NCI-H2227 (cell line): ENCODE data around the gene B4GALT2.

Experiments
- DNase-seq: peaks from one replicate; lab custom pipeline; 2025; ENCODE audit not compliant: unreplicated experiment; lab: John Stamatoyannopoulos, UW

Gene B4GALT2

DNA sequence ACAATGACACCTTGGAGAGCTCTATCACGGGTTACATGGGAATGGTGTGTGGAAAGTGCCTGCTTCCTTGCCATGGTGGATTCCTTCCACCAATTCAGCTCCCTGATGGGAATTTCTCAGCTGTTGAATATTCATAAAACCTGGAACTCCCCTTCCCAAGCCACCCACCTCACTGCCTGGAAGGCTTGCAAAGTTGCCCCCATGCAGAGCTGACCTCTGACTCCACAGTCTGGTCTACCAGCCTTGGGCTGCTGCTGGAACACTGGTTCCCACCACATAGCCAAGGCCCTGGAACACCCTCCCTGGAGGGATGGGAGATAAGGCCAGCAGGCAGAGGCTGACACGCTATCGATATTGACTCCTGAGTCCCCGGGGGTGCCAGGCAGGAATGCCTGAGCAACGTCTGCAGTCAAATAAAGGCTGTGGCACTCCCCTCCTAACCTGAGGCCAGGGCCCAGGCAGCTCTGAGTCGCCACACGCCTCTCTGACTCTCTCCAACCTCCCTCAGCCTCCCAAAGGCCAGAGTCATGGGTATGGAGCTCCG, 21.2 kb downstream of the B4GALT2 start:
- DNase-seq = no peak

DNA sequence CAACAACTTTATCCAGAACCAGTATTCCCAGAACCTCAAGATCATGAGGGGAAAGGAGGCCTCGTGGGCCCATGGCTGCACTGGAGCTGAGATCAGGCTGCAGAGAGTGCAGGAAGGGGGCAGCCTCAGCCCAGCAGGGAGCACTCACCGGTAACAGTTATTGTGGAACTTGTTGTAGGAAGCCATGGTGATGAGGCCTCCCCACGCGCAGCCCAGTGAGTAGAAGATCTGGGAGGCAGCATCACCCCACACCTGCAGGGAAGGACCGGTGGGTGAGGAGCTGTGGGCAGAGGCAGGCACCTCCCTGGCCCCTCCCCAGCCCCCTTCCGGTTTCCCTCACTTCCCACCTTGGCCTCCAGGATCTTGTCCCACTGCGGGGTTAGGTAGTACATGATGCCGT, 23.2 kb downstream of the B4GALT2 start:
- no peak for DNase-seq

DNA sequence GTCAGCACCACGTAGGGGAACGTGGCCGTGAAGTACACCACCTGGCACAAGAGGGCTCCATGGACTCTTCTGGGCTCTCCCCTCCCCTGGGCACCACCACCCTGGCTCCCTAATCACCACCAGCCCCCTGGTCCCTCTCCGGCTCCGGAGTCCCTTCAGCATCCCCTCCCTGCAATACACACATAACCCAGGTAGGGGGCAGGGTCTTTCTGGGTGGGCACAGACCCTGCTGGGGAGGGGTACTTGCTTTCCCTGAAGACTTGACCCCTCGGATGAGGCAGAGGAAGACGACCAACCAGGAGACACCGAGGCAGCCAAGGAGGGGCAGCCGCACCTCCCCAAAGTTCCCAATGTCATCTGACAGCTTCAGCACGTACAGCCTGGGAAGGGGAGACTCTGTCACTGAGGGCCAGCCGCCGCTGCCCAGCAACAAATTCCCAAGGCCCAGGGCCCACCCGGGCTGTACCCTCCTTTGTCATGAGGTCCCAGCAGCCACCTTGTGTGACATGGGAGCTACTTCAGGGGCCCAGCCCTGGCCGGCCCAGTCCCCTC, 23.7 kb downstream of the B4GALT2 start:
- no peak for DNase-seq

DNA sequence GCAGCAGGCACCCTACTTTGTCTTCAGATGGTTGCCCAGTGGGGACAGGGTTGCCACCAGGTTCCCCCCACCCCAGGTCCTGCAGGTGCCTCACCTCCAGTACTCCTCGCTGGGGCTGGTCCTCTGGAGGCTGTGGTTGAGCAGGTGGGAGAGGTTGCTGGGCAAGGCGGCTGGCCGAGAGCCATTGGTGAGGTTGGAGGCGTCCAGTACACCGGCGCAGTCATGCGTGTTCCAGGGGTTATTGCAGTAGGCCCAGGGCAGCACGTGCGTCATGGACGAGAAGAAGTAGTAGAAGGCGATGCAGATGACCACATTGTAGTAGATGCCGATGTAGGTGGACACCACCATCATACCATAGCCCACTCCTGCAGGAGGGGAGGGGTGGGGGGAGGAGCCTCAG, 29.2 kb downstream of the B4GALT2 start:
- no peak for DNase-seq

DNA sequence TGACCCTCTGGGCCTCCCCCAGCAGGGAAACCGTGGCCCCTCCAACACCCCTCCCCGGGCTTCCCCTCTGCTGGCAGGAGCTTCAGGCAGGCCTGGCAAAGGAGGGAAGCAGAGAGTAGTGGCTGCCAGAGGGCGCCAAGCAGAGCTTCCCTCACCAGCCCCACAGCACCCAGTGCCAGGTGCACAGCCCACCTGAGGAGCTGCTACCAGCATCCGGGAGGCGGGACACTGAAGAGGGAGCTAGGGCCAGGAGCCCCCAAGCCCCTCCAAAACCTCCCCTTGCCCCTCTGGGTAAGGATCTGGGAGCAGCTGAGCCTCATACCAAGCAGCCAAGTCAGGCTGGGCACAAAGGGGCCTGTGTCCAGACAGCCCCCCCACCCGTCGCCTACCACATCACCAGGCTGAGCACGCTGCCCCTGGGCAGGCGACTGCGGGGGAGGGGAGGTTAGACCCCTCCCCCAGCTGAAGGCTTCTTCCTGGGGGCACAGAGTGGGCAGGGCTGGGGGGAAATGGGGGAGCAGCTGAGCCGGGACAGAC, 32.0 kb downstream of the B4GALT2 start:
- no peak for DNase-seq

DNA sequence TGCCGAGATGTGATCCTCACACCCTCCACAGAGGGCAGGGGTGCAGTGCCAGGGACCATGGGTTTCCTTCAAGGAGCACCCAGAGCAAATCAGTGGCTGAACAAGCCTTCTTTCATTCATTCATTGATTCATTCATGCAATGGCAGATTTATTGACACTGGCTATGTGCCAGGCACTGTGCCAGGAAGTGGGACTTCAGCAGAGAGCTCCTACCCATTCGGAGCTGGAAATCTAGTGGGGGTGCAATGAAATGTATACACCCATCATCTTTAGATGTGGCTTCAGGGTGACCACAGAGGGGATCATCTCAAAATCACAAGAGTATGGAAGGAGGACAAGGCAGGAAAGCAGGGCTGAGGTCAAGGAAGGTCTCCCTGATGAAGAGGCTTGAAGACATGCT, 33.4 kb downstream of the B4GALT2 start:
- DNase-seq = no peak

DNA sequence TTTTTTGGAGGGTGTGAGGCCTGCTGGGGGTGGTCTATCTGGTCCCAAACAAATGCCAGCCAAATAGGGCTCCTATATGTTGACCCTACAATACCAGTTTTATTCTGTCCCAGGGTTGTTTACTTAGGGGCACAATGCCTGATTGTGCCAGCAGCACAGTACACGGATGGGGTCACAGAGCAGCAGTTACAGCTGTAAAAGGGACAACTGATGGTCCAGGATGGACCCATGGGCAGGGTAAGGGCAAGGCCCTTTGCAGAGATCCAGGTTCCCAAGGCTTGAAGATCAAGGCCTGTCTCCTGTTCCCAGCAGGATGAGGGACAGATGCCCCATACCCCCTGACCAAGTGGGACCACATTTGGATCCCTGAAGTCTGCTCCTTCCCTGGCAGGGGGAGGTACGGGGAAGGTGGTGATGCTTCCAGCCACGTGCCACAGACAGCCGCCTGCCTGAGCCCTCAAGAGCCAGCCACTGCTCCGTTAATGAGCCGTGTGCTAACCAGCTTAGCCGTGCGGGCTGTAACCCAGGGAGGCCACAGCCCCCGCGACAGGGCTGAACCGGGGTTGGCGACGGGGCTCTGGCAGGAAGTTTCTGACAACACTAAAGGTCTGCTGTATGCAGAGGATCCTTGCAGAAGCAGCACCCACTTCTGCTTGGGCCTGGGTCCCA, 34.1 kb downstream of the B4GALT2 start:
- peak; percentile 24 for DNase-seq

DNA sequence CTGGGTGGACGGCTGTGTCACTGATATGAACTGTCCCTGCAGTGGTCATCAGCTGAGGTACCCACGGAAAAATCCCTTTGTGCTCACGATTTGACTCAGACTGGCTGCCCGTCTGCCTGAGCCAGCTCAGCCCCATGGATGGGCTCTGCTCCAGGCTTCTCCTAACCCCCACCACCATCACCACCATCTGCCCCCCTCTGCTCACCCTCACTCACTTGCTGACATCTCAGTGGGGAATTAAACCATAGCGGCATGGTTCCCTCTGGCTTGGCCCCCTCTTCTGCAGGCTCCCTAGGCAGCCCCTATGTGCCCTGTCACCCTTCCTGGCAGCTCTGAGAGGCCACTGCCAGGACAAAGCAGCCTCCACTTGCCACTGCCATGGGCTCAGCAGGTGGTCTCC, 34.9 kb downstream of the B4GALT2 start:
- DNase-seq = no peak

DNA sequence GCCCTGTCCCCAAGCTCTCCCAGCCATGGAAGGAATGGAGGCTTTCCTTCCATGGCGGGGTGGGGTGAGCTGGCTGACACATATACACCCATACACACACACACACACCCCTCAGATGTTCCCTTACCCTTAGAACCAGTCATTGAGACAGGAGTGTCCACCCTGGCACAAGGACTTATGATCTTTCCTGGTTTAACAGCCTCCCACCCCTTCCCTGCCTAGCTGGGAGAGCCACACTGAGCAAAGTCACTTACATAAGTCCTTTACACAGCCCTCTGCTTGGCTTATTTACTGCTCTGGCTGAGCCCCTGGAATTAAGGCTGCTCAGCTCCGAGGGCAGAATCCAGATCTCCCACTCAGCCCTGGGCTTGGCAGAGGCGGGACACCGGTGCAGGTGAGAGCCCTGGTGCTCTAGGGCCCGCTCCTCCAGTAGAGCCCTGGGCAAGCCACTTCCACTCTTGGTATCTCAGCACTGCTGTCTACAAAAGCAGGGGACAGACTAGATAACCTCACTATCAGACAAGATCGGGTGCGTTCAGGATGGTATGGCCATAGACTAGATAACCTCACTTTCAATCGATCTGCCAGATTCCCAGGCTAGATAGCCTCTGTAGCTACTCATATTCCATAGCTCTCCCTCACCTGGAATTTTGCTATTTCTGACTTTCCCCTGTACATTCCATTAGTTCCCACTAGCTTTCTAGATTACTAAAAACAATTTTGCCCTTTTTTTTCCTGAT, 35.5 kb downstream of the B4GALT2 start:
- DNase-seq = no peak

DNA sequence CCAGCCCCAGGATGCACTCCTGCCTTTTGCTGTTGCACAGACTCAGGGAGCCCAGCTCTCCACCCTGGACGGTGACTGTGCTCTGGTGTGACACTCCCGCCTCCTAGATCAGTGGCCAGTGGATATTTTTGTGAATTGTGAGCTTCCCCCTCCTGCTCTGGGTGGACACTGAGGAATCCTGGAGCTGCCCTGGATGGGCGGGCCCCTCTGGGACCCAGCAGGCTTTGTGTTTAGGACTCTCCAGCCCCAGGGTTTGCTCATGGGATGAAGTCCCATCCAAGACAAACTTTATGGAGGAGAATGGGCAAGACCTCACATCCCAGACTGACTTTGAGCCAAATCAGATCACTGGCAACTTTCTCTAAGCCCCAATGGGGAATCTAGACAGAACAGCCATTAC, 36.2 kb downstream of the B4GALT2 start:
- no peak for DNase-seq

DNA sequence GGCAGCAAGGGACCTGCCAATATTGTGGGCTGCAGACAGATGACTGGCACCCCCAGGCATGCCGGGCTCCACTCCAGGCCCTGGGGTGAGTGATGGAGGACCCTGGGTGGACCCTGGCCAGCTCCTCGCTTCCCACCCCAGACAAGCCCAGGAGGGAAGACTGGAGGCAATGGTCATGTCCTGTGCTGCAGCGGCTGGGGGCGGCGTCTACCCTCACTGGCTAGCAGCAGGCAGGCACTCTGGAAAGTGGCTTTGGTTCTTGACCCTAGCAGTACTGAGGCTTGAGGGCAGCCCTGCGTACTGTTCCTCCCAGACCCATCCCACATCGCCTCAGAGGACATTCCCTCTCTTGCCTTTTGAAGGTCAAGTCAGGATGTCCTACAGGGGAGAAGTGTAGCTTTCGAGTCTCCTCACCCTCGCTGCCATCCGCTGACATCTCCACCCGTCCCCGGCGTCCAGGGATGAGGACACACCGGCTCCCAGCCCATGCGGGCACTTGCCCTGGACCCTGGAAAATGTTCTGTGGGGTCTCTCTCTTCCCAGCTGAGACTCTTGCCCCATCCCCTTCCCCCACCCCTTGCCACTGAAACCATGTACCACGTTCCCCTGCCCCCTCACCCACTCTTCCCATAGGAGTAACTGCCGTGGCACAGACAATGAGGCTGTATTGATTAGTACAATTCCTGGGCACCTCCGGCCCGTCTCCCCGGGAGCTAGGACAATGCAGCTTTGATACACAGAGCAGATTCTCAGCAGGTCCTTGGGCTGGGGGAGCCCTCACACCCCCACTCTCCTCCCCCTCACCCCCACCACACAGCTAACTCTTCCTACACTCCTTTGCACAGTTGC, 37.3 kb downstream of the B4GALT2 start:
- DNase-seq = no peak

DNA sequence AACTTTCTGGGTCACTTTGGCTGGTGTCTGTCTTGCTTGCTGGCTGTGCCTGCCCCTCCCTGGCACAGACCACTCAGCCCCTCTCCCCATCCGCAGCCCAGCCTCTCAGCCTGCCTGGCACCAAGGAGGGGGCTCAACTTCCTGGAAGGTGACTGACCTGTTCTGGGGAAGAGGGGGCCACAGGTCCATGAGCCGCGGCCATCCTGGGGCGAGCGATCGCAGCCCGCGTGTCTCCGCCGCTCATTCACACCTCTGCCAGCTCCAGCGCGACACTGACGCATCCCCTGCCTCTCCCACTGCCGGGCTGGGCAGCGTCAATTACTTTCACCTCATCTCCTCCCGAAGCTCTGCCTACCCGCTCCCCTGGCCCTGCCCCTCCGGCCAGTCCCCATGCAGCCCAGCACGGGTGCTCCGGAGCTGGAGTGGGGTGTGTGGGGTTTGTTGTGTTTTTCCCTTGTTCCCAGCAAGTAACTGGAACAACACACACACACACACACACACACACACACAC, 37.9 kb downstream of the B4GALT2 start:
- DNase-seq = no peak

DNA sequence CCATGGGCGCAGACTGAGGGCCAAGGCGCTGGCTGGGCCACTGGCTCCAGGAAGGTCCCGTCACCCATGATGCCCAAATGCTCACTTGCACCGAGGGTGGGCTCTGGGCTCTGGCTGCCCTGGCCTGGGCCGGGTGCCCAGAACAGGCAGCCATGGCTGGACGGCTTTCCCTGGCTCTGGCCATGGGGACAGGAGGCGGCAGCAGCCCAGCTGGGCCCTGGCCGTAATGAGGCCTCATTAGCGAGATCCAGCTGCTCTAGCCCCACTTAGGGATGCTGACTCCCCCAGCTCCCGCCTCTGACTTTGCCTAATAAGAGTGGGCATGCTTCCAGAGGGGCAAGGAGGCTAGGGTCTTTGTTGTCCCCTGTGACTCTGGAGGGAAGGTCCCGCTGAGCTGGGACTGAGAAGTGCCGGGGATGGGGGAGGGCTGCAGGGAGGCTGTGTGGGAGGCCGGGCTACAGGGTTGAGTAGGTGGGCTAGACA, 40.5 kb downstream of the B4GALT2 start:
- DNase-seq = peak; percentile 18

DNA sequence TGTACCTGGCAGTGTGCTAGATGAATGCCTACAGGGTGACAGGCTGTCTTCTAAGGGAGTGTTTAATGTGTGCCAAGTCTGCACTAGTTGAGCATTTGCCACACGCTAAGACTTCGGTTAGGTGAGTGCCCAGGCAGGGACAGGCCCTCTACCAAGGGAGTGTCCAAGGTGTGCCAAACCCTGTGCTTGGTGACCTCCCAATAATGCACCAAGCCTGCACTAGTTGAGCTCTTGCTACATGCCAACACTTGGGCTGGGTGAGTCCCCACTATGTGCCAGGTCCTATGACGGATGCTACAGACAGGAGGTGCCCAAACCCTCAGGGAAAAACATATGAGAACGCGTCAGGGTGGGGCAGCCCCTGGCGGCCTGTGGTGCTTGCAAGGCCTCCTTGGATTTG, 41.5 kb downstream of the B4GALT2 start:
- no peak for DNase-seq

DNA sequence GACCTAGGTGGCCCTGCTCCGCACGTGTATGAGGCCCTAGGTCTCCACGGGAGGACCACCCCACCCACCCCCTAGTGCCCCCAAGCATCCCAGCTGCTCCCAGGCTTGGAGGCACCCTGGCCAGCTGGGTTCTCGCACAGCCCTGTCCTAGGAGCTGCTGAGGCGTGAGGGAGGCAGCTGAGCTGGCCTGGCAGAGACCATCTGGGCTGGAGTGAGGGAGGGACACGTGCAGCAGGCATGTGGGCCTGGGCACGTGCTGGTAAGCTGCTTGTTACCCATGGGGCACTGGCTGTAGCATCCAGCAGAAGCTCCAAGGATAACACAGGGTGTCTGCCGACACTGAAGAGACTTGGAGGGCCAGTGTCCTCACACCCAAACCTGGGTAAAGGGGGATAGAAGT, 42.1 kb downstream of the B4GALT2 start:
- no peak for DNase-seq

DNA sequence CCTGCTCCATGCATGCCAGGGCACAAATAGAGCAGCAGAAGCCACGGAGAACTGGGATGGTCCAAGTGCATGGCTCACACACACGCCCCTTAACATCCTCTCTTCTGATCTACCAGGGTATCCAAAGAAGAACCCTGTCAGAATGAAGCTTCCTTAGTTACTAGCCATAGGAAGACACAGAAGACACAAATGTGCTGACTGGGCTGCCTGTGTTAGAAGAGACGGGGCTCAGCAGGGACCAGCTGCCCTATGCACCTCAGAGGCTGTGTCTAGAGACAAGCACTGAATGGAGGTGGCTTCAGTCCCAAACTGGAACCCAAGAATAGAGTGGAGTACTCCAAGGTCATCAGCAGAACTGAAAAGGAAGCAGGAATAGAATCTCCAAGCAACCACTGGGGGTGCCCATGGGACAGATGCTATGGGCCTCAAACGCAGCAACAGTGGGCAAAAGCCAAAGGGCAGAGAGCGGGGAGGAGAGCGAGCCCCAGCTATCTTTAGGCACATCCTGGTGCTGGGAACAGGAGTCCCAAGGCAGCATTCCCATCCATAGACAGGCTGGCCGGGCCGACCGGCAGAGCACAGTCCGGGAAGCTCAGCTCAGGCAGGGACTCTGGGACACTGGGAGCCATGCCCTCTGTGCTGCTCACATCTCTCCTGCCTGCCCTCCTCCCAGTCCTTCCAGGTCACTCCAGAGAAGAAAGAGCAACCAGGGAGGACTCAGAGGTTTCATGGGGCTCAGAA, 42.7 kb downstream of the B4GALT2 start:
- DNase-seq = no peak

DNA sequence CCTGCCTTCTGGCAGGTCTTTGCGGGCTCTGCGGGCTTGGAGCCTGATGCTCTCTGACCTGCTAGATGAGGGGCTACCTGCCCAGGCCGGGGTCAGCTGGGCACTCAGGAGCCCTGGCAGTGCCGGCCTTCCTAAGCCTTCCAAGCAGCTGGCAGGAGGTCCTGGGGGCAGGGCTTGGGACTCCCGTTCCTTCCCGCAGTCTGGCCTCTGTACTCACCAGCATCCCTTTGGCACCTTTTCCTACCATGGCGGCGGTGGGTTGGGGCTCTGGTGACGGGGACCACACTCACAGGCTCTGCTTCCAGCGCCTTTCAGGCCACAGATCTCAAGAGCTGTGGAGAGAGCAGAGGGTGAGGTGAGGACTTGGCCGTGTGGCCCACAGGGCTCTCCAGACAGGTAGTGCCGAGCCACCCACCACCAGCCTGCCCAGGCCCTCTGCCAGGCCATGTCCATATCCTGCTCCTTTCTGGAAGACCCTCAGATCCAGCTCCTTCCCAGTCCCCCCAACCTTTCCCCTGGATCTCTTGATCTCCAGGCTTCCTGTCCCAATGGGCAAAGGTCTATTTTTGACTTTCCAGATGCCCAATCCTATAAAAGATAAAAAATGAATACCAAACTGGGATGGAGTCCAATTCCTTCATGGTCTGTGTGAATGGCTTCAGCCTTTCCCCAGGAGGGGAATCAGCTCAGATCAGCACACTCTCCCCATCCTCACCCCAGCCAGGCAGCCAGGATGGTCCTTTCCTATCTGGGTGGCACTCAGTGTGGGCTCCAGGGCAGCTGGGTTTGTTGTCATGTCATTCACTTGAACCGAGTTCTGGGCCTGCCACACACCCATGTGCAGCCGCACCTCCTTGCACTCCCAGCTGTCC, 45.3 kb downstream of the B4GALT2 start:
- no peak for DNase-seq

DNA sequence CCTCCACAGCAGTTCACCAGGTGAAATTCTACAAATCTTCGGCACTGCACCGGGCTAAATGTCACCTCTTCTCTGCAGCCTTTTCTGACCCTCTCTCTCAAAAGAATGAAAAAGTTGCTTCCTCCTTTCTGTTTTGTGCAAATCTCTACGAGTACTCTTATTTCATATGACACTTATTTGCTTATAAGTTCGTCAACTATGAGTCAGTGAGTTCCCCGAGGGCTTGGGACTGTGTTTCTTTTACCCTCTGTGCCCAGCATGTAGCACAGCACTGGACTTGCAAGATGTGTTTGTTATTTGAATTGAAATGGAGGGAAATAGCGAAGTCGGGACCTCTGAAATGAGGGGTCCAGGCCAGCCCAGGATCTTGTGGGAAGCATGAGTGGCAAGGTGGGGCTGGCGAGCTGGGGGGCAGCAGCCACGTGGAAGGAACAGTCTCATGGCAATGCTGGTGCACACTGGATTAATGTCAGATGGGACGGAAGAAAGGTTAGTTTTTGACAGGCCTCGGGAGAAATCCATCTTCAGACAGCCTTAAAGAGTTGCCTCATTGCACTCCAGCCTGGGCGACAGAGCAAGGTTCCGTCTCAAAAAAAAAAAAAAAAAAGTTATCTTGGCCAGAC, 46.0 kb downstream of the B4GALT2 start:
- no peak for DNase-seq

DNA sequence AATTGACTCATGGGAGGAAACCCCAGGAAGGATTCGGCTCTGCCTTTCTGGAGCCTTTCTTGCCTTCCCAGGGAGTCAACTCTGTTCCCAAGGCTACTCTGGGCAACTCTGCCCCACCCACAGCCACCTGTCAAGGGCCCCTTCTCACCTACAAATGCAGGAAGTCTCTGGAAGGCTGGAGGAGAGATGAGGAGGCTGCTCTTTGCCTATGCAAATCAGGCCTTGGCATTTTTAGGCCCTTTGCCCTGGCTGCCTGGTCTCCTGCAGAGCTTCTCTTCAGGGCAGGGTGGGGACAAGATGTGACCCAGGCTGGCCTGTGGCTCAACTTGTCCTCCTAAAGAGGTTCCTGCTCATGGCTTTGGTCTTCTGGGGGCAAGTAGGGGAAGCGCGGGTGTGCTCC, 46.8 kb downstream of the B4GALT2 start:
- no peak for DNase-seq
